SK-N-SH treated with all-trans-retinoic acid at 6 μM for 48 hours (cell line): ENCODE results near the gene ACKR3.

Experiments used
- ATAC-seq: fragments of 200-7000 bp; cut with Tn5 transposase; 3 replicates; pipeline ENCODE4 v1.9.1; 2020; ENCODE audit warnings: mild to moderate bottlenecking, moderate library complexity
- ARNTL ChIP-seq: fragments of 450-650 bp; formaldehyde crosslinking; IDR thresholded peaks from 2 replicates; pipeline ENCODE4 v1.5.0; 2020; ENCODE audit warnings: low read depth, mild to moderate bottlenecking, moderate library complexity, borderline replicate concordance
- BACH2 ChIP-seq: fragments of 250-450 bp; sonication (Bioruptor Pico); IDR thresholded peaks from 2 replicates; pipeline ENCODE4 v1.9.0; 2021; ENCODE audit warnings: mild to moderate bottlenecking, borderline replicate concordance
- CSDC2 ChIP-seq: fragments of 250-450 bp; sonication (Bioruptor Pico); IDR thresholded peaks from 2 replicates; pipeline ENCODE4 v1.5.0; 2020; ENCODE audit warnings: mild to moderate bottlenecking, moderate library complexity
- CSRNP3 ChIP-seq: fragments of 250-450 bp; sonication (Bioruptor Pico); IDR thresholded peaks from 2 replicates; pipeline ENCODE4 v1.5.1; 2021; ENCODE audit warnings: mild to moderate bottlenecking, moderate library complexity
- ESRRG ChIP-seq: fragments of 250-450 bp; sonication (Bioruptor Pico); IDR thresholded peaks from 2 replicates; pipeline ENCODE4 v1.6.1; 2021; ENCODE audit warnings: mild to moderate bottlenecking
- GLIS3 ChIP-seq: fragments of 250-450 bp; sonication (Bioruptor Pico); IDR thresholded peaks from 2 replicates; pipeline ENCODE4 v1.5.0; 2020; ENCODE audit warnings: mild to moderate bottlenecking, moderate library complexity
- ISL1 ChIP-seq: fragments of 250-450 bp; sonication (Bioruptor Pico); IDR thresholded peaks from 2 replicates; pipeline ENCODE4 v2.1.2; 2022; ENCODE audit warnings: mild to moderate bottlenecking, moderate library complexity
- OSR1 ChIP-seq: fragments of 250-450 bp; sonication (Bioruptor Pico); IDR thresholded peaks from 2 replicates; pipeline ENCODE4 v1.8.0; 2022; ENCODE audit warnings: moderate library complexity, mild to moderate bottlenecking, inconsistent platforms
- PATZ1 ChIP-seq: fragments of 250-450 bp; sonication (Bioruptor Pico); IDR thresholded peaks from 2 replicates; pipeline ENCODE4 v1.8.0; 2020; ENCODE audit warnings: mild to moderate bottlenecking, moderate library complexity, borderline replicate concordance
- POU6F1 ChIP-seq: fragments of 250-450 bp; sonication (Bioruptor Pico); IDR thresholded peaks from 2 replicates; pipeline ENCODE4 v1.8.0; 2021; ENCODE audit warnings: low read depth, mild to moderate bottlenecking, moderate library complexity, borderline replicate concordance
- PPARA ChIP-seq: fragments of 250-450 bp; sonication (Bioruptor Pico); IDR thresholded peaks from 2 replicates; pipeline ENCODE4 v1.5.0; 2020; ENCODE audit warnings: mild to moderate bottlenecking, borderline replicate concordance
- RARB ChIP-seq: fragments of 250-450 bp; sonication (Bioruptor Pico); IDR thresholded peaks from 2 replicates; pipeline ENCODE4 v1.8.0; 2021; ENCODE audit warnings: mild to moderate bottlenecking, moderate library complexity
- SNAI2 ChIP-seq: fragments of 250-450 bp; sonication (Bioruptor Pico); IDR thresholded peaks from 2 replicates; pipeline ENCODE4 v1.5.0; 2020; ENCODE audit warnings: mild to moderate bottlenecking, moderate library complexity
- TCF4 ChIP-seq: fragments of 250-450 bp; sonication (Bioruptor Pico); IDR thresholded peaks from 2 replicates; pipeline ENCODE4 v1.8.0; 2021; ENCODE audit warnings: mild to moderate bottlenecking, moderate library complexity, borderline replicate concordance
- TOX ChIP-seq: fragments of 250-450 bp; sonication (Bioruptor Pico); IDR thresholded peaks from 2 replicates; pipeline ENCODE4 v1.8.0; 2021; ENCODE audit warnings: mild to moderate bottlenecking, moderate library complexity, borderline replicate concordance
- TSHZ2 ChIP-seq: fragments of 250-450 bp; sonication (Bioruptor Pico); IDR thresholded peaks from 2 replicates; pipeline ENCODE4 v1.5.0; 2020; ENCODE audit warnings: mild to moderate bottlenecking, moderate library complexity
- ZC3H10 ChIP-seq: fragments of 250-450 bp; sonication (Bioruptor Pico); IDR thresholded peaks from 2 replicates; pipeline ENCODE4 v1.5.1; 2021; ENCODE audit warnings: mild to moderate bottlenecking, moderate library complexity
- ZFP3 ChIP-seq: fragments of 250-450 bp; sonication (Bioruptor Pico); IDR thresholded peaks from 2 replicates; pipeline ENCODE4 v1.5.0; 2020; ENCODE audit warnings: mild to moderate bottlenecking, moderate library complexity
- ZFP30 ChIP-seq: fragments of 450-650 bp; formaldehyde crosslinking; IDR thresholded peaks from 2 replicates; pipeline ENCODE4 v1.5.0; 2022; ENCODE audit warnings: mild to moderate bottlenecking, moderate library complexity
- ZNF565 ChIP-seq: fragments of 450-650 bp; formaldehyde crosslinking; conservative IDR thresholded peaks from 2 replicates; pipeline ENCODE4 v1.5.0; 2020; ENCODE audit warnings: low read depth, mild to moderate bottlenecking, moderate library complexity
- ZNF70 ChIP-seq: fragments of 450-650 bp; formaldehyde crosslinking; IDR thresholded peaks from 2 replicates; pipeline ENCODE4 v1.5.0; 2020; ENCODE audit warnings: mild to moderate bottlenecking, moderate library complexity
- ZNF8 ChIP-seq: fragments of 450-650 bp; formaldehyde crosslinking; IDR thresholded peaks from 2 replicates; pipeline ENCODE4 v1.5.0; 2020; ENCODE audit warnings: mild to moderate bottlenecking, moderate library complexity

The ACKR3 gene

GRCh38 chr2:236597629-236598028 lies 28.0 kb downstream of the ACKR3 start:
- no peak for ATAC-seq
- TF ChIP-seq CSDC2 (no peak), ZNF565 (CRISPR knock-in tag) (no peak), RARB (CRISPR knock-in tag) (no peak), ZNF8 (CRISPR knock-in tag) (no peak)

GRCh38 chr2:236599059-236599458 lies 29.4 kb downstream of the ACKR3 start:
- ATAC-seq = no peak
- TF ChIP-seq CSRNP3 (CRISPR knock-in tag) (no peak), BACH2 (CRISPR knock-in tag) (no peak), ZFP3 (no peak), ESRRG (no peak), GLIS3 (CRISPR knock-in tag) (no peak), TOX (CRISPR knock-in tag) (no peak), ZNF8 (CRISPR knock-in tag) (no peak), PPARA (CRISPR knock-in tag) (no peak), ZNF70 (CRISPR knock-in tag) (no peak), PATZ1 (CRISPR knock-in tag) (no peak), ZC3H10 (CRISPR knock-in tag) (no peak), ZNF565 (CRISPR knock-in tag) (no peak), SNAI2 (no peak), CSDC2 (no peak), ISL1 (CRISPR knock-in tag) (no peak), TSHZ2 (CRISPR knock-in tag) (no peak), OSR1 (no peak), TCF4 (no peak), RARB (CRISPR knock-in tag) (no peak)

- no peak for ATAC-seq
- no peak for TF ChIP-seq TOX (CRISPR knock-in tag)
Measured at GRCh38 chr2:236600158-236600557, 30.5 kb downstream of the ACKR3 start.

GRCh38 chr2:236600892-236601291 lies 31.3 kb downstream of the ACKR3 start:
- TF ChIP-seq PATZ1 (CRISPR knock-in tag) (no peak), CSDC2 (no peak), BACH2 (CRISPR knock-in tag) (no peak), SNAI2 (no peak), ARNTL (CRISPR knock-in tag) (no peak), POU6F1 (CRISPR knock-in tag) (no peak), ZFP30 (CRISPR knock-in tag) (no peak), ZFP3 (no peak)
- no peak for ATAC-seq
